Left cardiac atrium (tissue), 4 donors: ENCODE measurements around the gene MRPS15. TPM values are rescaled to one million over a fixed set of nuclear protein-coding genes. Genes with fewer than 3 reads are reported as not detected.
A peak's percentile ranks its signal among the peaks of the same experiment; 100 is the strongest.
"Not testable (repeated sequence)": the region's sequence is repeated elsewhere in the genome, so short reads cannot be mapped to it uniquely, and the experiment has no call there.

Experiments
- ATAC-seq, 2 donors: fragments of 200-7000 bp; cut with Tn5 transposase; one replicate each; pipeline ENCODE4 v1.9.1; 2020; ENCODE audit warnings: mild to moderate bottlenecking in 2 of 2, moderate library complexity in 2 of 2
- DNase-seq: peaks from one replicate; pipeline ENCODE4 v3.0.0-alpha.2; 2020
- intact Hi-C, 2 donors: fragments of 100-400 bp; cut with DNase I; formaldehyde crosslinking; loops; one replicate each; pipeline versions ENCODE4 v1.14.1 to v1.15.1; 2022 to 2023
- long read RNA-seq: library from polyadenylated mRNA; unstranded; transcript quantifications from one replicate; pipeline ENCODE4 v2.0.0, GENCODE V29; 2021
- total RNA-seq, 2 donors: library from RNA; stranded (reverse); fragmentation: NEBNext Ultra II Directional; extraction: Animal tissue kit (Norgen Biotek cat#: 25700); gene quantifications; one replicate each; pipeline ENCODE4 v1.2.1, GENCODE V29; 2021
- donor health status: DM: no; HTN: yes; CAD: no.
- donor health status: DM: no; HTN: yes; CAD: no; lungs with severe emphysema.
- donor health status: DM: yes; HTN: yes; CAD: no.
- donor health status: Dilated cardiomyopathy.

MRPS15 gene
- total RNA-seq = 10 to 100 TPM; 88.0 to 88.4 TPM
- long read RNA-seq, transcript MRPS15-201 (8 exons, 1,006 nt) = major isoform, 17 of 22 reads
- long read RNA-seq, partial matches to known transcripts = 1 of 22 reads
- long read RNA-seq, other reads (novel, unspliced or antisense) = 4 of 22 reads

- DNase-seq (peak; percentile 97), ATAC-seq (peak; percentile 95 to 96)
- intact Hi-C loops = no loop called here
These were observed at the start of gene MRPS15 for GRCh38 chr1:36463803-36464604. MRPS15 (minus strand) TSS chr1:36464384; CDS start chr1:36464275, 109 bp downstream.

GRCh38 chr1:36512842-36513241 lies 48.7 kb upstream of the MRPS15 start:
- DNase-seq (no peak), ATAC-seq (no peak)
- intact Hi-C loops = no loop called here

- intact Hi-C loops = no loop called here
- no peak for DNase-seq
- no peak for ATAC-seq
These were observed 47.9 kb upstream of the MRPS15 start for GRCh38 chr1:36511804-36512798.

- intact Hi-C loops, DNase-seq, ATAC-seq: not testable (repeated sequence)
These were observed 47.0 kb upstream of the MRPS15 start for GRCh38 chr1:36511220-36511619.

- DNase-seq (no peak), ATAC-seq (no peak)
- intact Hi-C loops = no loop called here
These were observed 46.2 kb upstream of the MRPS15 start for GRCh38 chr1:36510418-36510817.

- intact Hi-C loops = no loop called here
- DNase-seq = no peak
- ATAC-seq = no peak
These were observed 44.1 kb upstream of the MRPS15 start for GRCh38 chr1:36508257-36508656.

GRCh38 chr1:36506276-36506920 lies 42.2 kb upstream of the MRPS15 start:
- intact Hi-C loops = no loop called here
- ATAC-seq = no peak
- no peak for DNase-seq

GRCh38 chr1:36503733-36504132 lies 39.5 kb upstream of the MRPS15 start:
- intact Hi-C loops = no loop called here
- ATAC-seq (no peak), DNase-seq (no peak)

- intact Hi-C loops = no loop called here
- DNase-seq (no peak), ATAC-seq (no peak)
These were observed 39.0 kb upstream of the MRPS15 start for GRCh38 chr1:36503159-36503558.

- no peak for DNase-seq
- intact Hi-C loops = no loop called here
- no peak for ATAC-seq
These were observed 38.4 kb upstream of the MRPS15 start for GRCh38 chr1:36502616-36503015.

GRCh38 chr1:36501911-36502310 lies 37.7 kb upstream of the MRPS15 start:
- ATAC-seq, DNase-seq, intact Hi-C loops: not testable (repeated sequence)

- DNase-seq (no peak), ATAC-seq (no peak)
- intact Hi-C loops = no loop called here
These were observed 33.0 kb upstream of the MRPS15 start for GRCh38 chr1:36497207-36497606.

GRCh38 chr1:36494971-36495370 lies 30.8 kb upstream of the MRPS15 start:
- intact Hi-C loops = no loop called here
- DNase-seq (no peak), ATAC-seq (no peak)

- no peak for ATAC-seq
- no peak for DNase-seq
- intact Hi-C loops = no loop called here
These were observed 29.3 kb upstream of the MRPS15 start for GRCh38 chr1:36493524-36493923.

- intact Hi-C loops = no loop called here
- ATAC-seq = no peak
- DNase-seq = no peak
These were observed 28.3 kb upstream of the MRPS15 start for GRCh38 chr1:36492491-36492890.

- DNase-seq, intact Hi-C loops, ATAC-seq: not testable (repeated sequence)
These were observed 25.3 kb upstream of the MRPS15 start for GRCh38 chr1:36489258-36490051.

GRCh38 chr1:36487906-36488305 lies 23.7 kb upstream of the MRPS15 start:
- intact Hi-C loops = no loop called here

GRCh38 chr1:36487336-36487725 lies 23.1 kb upstream of the MRPS15 start:
- DNase-seq, ATAC-seq: not testable (repeated sequence)

More at GRCh38 chr1:36487906-36488305, 23.7 kb upstream of the MRPS15 start:
- ATAC-seq = no peak
- no peak for DNase-seq

More at GRCh38 chr1:36487336-36487725, 23.1 kb upstream of the MRPS15 start:
- intact Hi-C loops = not testable (repeated sequence)
